GM18907 (cell line): Measurements from ENCODE around the gene SVOPL.
"Not testable (repeated sequence)": the region's sequence is repeated elsewhere in the genome, so short reads cannot be mapped to it uniquely, and the experiment has no call there.

ENCODE experiments used
- ATAC-seq: cut with Tn5 transposase; IDR thresholded peaks from one replicate; pipeline ENCODE4 v1.9.1; 2021; ENCODE audit warnings: mild to moderate bottlenecking, moderate library complexity; ENCODE audit not compliant: unreplicated experiment

The SVOPL gene, protein sequence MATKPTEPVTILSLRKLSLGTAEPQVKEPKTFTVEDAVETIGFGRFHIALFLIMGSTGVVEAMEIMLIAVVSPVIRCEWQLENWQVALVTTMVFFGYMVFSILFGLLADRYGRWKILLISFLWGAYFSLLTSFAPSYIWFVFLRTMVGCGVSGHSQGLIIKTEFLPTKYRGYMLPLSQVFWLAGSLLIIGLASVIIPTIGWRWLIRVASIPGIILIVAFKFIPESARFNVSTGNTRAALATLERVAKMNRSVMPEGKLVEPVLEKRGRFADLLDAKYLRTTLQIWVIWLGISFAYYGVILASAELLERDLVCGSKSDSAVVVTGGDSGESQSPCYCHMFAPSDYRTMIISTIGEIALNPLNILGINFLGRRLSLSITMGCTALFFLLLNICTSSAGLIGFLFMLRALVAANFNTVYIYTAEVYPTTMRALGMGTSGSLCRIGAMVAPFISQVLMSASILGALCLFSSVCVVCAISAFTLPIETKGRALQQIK

DNA sequence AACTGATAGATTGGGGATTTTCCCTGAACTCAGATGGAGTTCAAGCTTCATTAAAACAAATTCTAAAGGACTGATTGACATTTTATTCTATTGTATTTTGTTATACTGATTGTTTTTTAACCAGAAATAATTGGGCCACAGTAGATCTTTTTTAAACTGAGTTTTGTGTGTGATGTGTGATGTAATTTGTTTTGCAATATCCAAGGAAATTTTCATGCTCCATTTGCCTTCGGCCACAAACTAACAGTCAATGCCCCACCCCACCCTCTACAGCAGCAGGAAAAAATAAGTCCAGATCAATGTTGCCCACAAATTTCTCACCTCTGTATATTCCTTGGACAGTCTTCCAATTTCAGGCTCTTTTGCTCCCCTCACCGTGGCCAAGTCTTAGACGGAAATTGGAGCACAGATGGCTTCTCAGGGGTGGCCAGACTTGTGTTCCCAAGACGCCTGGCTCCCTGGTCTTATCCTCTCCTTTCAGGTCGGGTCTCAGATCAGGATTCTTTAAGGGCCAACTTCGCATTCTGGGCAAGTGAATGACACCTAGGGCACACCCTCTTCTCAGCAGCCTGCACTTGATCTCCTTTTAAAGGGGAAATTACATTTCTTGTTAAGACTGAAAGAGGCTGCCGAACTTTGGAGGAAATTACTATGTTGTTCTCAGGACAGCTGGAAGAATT is at the start of gene SVOPL:
TSS of gene SVOPL (minus strand) at position 506 of the 680 bp plus-strand sequence. CDS start 22,317 bp downstream, outside the sequence.
- ATAC-seq: no peak

DNA sequence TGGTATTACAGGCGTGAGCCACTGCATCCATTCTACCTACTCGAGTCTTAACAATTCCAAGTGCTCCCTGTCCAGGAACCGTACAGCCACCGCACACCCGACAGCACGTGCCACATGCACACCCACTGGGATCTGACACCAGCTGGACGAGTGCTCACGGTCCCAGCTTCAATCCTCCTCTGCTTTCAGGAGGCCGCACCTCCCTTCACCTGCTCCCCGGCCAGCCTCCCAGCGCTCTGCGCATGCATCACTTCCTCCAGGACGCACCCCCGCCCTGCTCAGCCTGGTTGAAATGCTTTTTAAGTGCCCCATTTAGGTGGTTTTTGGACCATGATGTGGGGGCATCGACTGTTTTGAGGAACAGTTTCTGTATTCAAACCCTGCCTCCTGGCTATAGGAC is 49.3 kb upstream of the SVOPL start:
- ATAC-seq: no peak

DNA sequence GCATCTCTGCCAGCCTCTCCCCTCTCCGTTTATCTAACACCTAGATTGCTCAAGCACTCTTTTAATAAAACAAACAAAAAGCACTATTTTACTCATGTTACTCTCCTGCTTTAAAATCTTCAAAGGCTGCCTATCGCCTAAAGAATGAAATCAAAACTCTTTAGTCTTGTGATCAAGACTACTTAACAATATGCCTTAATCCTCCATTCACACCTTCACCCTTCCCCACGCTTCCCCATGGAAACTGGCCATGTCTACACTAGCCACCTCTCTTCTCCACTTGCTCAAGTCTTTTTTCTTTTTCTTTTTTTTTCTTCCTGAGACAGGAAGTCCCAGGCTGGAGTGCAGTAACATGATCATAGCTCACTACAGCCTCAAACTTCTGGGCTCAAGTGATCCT is 48.8 kb upstream of the SVOPL start:
- ATAC-seq: no peak

DNA sequence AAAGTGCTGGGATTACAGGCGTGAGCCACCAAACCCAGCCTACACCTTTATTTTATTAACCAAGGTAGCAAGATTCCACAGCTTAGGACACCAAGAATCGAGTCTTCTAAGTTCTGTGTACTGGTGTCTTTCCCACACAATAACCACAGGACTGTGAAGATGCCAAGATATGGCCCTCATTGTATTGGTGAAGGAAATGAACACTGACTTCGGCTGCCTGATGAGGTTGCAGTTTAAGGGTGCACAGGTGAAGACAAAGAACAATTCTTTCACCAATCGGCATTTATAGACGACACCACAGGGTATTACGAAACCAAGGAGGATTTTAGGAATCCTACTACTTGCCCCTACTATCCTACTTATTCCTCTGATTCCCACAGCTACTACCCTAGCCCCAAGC is 47.5 kb upstream of the SVOPL start:
- no peak for ATAC-seq

DNA sequence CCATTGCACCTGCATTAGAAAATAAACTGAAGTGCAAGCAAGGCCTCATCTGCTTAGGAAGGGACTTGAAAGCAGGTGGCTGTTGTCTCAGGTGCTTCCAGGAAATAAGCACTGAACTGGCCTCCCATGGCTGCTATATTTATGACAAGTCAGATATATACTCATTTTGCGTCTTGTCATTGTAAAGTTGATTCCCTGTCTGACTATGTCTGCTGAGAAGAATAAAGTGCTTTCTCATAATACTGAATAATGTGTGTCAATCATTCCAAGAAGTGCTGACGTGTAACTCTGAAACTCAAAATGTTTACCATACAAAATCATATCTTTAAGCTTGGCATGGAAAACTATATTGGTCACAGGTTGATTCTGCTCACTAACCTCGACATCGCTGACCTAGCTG is 44.9 kb upstream of the SVOPL start:
- no peak for ATAC-seq

DNA sequence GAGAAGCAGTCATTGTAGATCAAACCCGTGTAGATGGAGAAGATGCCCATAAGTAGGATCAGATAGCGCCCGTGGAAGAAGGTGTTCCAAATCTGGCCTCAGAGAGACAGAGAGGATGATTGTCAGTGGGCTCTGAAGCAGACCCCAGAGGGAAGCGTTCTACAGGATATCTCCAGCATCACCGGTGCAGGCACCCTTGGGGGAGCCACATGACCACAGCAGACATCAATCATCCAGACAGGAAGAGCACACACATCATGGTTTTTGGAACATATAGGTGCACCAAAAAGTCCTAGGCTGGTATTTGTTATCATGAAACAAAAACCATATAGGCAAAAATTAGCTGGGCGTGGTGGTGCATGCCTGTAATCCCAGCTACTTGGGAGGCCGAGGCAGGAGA is 44.0 kb upstream of the SVOPL start:
- no peak for ATAC-seq

DNA sequence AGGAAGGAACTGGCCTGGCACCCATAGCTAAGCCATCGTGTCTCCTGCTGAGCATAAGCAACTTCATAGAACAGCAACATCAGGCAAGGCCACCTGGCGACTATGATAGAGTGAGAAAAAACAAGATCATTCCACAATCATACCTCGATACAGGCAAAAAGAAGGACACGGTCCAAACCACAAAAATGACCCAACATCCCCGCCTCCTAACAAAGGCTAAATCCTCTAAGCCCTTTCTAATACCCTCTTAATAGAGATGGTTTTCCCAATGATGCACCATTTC is 40.2 kb upstream of the SVOPL start:
- ATAC-seq: no peak

DNA sequence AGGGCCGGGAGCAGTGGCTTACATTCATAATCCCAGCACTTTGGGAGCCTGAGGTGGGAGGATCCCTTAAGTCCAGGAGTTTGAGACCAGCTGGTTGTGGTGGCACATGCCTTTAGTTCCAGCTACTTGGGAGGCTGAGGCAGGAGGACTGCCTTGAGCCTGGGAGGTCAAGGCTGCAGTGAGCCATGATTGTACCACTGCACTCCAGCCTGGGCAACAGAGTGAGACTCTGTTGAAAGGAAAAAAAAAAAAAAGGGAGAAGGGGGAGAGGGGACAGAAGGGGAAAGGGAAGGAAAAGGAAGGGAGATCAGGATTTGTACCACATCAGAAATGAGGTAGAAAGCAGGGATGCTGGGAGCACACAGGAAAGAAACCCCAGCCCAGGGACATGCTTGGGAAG is 38.7 kb upstream of the SVOPL start:
- ATAC-seq: no peak

DNA sequence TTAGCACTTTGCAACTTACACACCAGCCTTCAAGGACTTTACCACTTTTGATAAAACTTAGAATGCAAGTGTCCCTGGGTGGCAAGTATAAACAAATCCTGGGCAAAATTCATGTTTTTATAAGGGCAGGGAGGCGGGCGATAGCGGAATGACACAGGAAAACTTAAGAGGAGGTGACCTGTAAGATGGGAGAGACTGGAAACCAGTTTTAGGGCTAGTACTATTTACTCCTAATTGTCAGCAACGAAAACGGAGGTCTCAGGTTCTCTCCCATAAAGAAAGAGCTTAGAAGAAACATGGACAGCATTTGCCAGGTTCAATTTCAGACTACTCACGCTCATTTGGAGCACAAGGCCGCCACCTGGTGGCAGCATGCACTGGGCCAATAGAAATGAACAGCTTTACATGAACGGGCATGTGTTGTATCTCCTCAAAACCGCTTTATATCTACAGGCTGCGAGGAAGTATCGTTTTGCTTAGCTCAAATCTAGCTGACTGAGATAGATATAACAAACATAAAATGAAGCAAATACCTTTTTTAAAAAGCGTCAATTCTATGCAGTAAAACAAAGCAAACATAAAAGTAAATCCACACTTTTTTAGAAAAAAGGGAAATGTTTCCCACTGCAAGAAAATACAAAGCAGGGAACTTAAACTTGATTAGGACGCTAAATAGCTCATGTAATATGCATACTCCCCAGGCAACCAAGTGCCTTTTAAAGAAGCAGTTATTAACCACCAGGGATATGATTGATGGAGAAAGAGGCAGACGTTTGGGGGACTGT is 37.6 kb upstream of the SVOPL start:
- ATAC-seq: peak; percentile 81

DNA sequence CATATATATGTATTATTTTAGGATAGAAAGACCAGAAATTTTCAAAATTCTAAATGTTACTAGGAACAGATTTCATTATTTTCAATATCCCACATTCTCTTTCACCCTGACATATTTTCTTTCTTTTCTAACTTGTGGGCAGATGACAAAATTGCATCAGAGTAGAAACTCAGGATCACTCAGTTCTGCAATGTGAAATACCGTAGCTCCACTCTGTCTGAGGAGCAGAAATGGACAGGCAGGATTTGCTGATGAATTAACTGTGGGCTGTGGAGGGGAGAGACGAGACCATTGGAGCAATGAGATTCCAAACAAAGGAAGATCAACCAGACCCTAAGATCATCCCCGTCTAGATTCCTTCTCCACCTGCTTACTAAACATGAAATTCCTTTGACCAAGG is 37.0 kb upstream of the SVOPL start:
- no peak for ATAC-seq

DNA sequence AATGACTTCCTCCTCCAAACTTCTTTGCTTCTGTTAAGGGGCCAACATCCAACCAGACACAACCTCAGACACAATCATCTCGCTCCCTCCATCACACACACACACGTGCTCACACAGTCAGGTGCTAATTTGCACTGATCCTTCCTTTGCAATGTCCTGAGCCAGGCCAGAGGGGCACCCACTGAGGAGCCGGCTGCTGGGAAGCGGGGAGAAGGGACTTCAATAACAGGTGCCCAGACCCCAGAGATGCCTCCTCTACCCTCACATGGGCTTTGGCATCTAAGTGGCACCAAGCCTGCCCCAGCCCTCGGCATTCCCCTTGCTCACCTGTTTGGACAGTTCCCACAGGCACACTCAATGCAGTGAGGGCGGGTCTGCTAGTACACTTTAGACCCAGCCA is 34.2 kb upstream of the SVOPL start:
- ATAC-seq: no peak

DNA sequence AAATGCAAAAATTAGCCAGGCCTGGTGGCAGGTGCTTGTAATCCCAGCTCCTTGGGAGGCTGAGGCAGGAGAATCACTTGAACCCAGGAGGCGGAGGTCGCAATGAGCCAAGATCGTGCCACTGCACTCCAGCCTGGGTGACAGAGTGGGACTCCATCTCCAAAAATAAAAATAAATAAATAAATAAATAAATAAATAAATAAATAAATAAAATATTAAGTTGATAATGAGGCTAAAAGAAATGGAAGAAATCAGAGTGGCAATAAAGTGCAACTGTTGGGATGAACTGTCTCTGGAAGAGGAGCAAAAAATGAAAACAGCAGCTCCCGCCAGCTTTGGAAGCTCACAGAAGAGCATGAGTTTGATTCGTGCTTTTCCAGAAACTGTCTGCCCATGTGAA is 30.6 kb upstream of the SVOPL start:
- ATAC-seq: not testable (repeated sequence)

DNA sequence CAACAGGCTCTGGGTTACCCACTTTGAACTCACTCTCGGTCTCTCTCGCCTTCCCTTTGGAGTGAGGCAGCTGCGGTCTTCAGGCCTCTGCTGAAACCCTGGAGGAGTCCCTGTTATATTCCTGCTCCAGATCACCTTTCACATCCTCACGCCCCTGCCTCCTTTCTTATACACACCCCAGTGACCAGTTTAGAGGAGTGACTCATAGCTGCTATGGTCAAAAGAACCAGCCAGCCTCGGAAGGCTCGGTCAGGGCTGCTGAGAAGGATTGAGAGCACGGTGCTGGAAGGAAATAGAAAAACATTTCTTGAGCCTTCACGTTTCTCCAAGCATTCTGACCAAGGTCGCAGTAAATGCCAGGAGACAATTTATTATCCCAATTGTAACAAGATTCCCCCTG is 28.3 kb upstream of the SVOPL start:
- no peak for ATAC-seq

DNA sequence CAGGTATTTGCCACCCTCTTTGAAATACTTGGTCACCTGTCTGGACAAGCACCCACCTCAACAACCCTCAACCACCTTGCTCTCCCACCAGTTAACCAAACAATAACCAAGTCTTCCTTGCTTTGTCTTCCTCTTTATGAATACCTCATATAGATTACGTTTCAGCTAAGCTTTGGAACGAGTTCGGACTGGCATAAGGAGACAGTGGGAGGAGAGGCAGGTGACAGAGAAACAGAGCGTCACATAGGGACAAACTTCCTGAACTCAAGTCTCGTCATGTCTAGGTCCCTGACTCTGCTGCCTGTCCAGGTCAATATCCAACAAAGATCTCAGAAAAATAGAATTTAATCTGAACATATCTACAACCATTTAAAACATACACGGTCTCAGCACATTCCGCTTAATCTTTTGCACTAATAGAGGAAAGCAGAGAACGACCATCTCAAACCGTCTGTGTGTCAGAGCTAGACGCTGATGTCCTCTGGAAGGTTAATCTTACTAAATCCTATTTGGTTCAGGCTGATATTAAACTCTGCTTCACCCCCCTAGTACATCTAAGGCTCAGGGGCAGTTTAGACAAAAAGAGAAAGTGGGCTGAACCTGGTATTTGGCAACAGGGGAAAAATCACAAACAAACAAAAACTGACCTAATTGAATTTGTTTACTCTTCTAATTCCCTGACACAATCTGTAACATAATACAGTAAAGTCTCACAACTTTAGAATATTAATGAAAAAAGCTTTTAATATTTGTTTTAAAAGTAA is 26.4 kb upstream of the SVOPL start:
- no peak for ATAC-seq

DNA sequence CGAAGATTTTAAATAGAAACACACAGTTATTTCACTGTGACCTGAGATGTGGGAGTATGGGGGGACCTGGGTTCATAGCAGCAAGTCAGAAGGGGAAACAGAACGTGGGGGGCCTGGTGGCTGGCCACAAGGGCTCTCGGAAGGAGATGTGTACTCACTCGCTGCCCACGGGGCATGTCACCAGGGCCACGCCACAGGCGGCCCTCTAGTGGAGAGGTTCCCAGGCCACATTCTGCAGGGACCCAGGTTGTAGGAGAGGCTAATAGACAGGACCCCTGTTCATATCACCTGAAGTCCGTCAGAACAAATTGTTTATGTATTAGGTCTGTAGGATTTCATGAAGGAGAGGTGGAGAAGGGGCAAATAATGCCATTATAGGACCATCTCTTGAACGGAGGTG is 25.1 kb upstream of the SVOPL start:
- ATAC-seq: no peak

DNA sequence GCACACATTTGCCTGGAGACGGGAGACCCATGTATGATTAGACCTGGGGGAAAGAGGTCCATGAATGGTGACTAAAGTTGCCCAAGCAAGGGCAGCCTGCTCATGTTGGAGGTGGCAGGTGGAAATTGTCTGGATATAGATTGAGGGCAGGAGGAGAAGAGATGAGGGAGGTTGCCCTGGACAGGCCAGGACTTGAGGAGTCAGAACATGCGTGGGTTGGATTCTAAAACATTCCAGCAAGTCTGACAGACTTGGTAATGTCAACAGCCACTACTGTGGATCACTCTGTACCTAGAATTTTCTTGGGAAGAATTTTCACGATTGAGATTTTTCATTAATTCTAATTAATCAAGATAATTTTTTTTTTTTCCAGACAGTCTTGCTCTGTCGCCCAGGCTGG is 19.1 kb upstream of the SVOPL start:
- ATAC-seq: no peak

DNA sequence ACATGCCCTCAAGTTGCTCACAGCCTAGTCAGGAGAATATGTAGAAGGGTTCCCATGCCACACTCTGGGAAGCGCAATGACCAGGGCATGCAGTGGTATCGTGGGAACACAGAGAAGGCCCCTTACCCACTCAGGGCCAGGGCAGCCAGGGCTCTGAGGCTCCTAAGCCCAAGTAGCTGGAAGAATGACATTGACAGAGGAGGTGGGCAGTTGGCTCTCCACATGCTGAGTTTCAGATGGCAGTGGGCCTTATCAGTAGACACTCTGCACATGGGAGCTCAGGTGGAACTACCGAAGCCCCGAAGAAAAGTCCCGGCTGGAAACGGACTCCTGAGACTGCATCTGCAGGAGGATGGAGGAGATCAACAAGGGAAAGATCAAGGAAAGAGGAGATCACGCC is 15.7 kb upstream of the SVOPL start:
- ATAC-seq: no peak

DNA sequence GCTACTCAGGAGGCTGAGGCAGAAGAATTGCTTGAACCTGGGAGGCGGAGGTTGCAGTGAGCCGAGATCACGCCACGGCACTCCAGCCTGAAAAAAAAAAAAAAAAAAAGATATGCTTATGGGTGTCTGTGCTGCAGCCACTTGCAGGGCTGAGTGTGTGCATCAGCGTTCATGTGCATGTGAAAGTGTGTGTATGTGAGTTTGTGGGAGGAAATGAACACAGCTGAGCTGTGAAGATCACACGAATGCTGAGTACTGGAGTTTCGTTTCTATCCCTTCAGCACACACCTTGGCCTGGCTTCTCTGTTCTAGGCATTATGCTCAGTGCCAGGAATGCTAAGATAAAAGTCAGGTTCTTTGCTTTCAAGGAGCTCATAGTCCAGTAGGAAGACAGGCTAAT is 12.0 kb upstream of the SVOPL start:
- no peak for ATAC-seq

DNA sequence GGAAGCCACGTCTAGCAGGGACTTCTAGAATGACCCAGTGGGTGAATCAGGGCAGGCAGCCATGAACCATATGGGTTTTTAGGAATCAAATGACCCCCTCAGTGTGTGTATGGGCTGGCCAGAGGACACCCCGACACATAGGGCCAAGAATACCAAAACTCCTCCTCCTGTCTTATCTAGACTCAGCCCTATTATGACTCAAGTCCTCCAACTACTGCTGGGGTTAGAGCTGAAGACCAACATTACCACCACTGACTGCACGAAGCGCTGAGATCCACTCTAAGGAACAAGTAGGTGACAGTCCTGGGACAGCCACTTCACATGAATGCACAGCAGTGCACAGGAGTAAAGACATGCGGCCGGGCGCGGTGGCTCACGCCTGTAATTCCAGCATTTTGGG is 11.5 kb upstream of the SVOPL start:
- ATAC-seq: no peak

DNA sequence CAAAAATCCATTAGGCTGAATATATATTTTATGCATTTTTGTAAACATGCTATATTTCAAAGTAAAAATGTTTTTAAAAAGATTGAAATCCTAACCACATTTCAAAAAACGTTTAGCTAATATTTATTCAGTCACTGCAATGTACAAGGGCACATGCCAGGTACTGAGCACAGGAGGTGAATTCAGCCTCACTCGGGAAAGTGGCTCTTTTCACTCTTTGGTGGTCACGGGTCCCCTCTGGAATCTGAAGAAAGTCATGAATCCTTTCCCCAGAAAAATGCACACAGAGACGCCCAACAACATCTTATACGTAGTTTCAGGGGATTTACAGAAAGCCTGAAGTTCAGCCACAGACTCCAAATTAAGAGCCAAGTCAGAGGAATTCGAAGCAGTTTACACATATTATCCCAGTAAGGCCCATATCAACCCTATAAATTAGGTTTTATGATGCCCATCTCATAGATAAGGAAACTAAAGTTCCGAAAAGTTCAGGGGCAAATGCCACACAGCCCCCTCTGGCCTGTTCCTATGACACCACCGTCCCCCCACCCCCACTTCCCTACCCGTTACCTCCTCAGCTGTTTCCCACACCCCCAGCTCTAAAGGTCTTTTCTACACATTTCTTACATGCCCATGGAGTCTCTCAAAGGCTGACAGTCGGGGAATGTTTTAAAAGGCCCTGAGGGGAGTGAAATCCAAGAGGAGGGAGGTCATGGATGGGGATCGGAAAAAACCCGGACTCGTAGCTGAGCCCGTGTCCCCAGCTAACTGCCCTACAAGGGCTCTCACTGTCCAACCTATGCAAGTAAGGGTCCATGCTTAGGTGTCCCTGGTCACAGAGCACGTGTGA is 9.6 kb upstream of the SVOPL start:
- no peak for ATAC-seq
